Naive thymus-derived CD8-positive, alpha-beta T cell (primary cell): ENCODE data around the gene RWDD1. TPM values are rescaled to one million over a fixed set of nuclear protein-coding genes. Genes with fewer than 3 reads are reported as not detected.
A peak's percentile ranks its signal among the peaks of the same experiment; 100 is the strongest.
"Not testable (repeated sequence)": the region's sequence is repeated elsewhere in the genome, so short reads cannot be mapped to it uniquely, and the experiment has no call there.

Experiments used
- ATAC-seq, 2 donors: fragments of 150-1000 bp; cut with Tn5 transposase in 1 of 2; sonication (Bioruptor Pico), chemical (Tn5 transposase) in 1 of 2; 1 replicate in 1 of 2; 2 replicates in 1 of 2; pipeline ENCODE4 v1.10.0; 2021; ENCODE audit warnings: mild to moderate bottlenecking in 2 of 2, moderate library complexity in 2 of 2
- POLR2A ChIA-PET: fragments of 350-600 bp; sonication (Branson Sonifier 250); formaldehyde crosslinking; loops from one replicate; lab custom pipeline; 2021; ENCODE audit warnings: antibody characterized with exemption; lab: Charles Lee
- DNase-seq, 10 donors: peaks; one replicate each; pipeline versions ENCODE4 v3.0.0 to v3.0.0-alpha.2; 2020 to 2022
- H3K27ac Mint-ChIP-seq, 10 donors: one replicate each; pipeline ENCODE4 v1.8.0; 2020 to 2022; ENCODE audit warnings: mild to moderate bottlenecking in 10 of 10, mixed read lengths in 10 of 10, moderate library complexity in 4 of 10, inconsistent platforms in 1 of 10
- H3K27me3 Mint-ChIP-seq, 5 donors: one replicate each; pipeline ENCODE4 v1.8.0; 2021 to 2022; ENCODE audit warnings: mixed read lengths in 5 of 5
- H3K36me3 Mint-ChIP-seq, 3 donors: one replicate each; pipeline ENCODE4 v1.8.0; 2020 to 2022; ENCODE audit warnings: mixed read lengths in 3 of 3, mild to moderate bottlenecking in 2 of 3, inconsistent platforms in 1 of 3
- H3K4me1 Mint-ChIP-seq, 4 donors: one replicate each; pipeline ENCODE4 v1.8.0; 2021 to 2022; ENCODE audit warnings: mixed read lengths in 4 of 4
- H3K4me3 Mint-ChIP-seq, 10 donors: one replicate each; pipeline ENCODE4 v1.8.0; 2020 to 2022; ENCODE audit warnings: mild to moderate bottlenecking in 10 of 10, mixed read lengths in 10 of 10, moderate library complexity in 6 of 10, inconsistent platforms in 1 of 10
- H3K9me3 Mint-ChIP-seq, 9 donors: one replicate each; pipeline ENCODE4 v1.8.0; 2020 to 2022; ENCODE audit warnings: mixed read lengths in 9 of 9, mild to moderate bottlenecking in 3 of 9, inconsistent platforms in 1 of 9, moderate library complexity in 1 of 9
- polyA plus RNA-seq, 3 donors: library from polyadenylated mRNA; unstranded; fragments of 300-500 nt; fragmentation: Illumina TruSeq; gene quantifications; one replicate each; pipeline ENCODE4 v1.2.3, GENCODE V29; 2021
- total RNA-seq, 8 experiments: library from RNA in 2 of 8; stranded (reverse) in 2 of 8; gene quantifications; one replicate each; pipeline ENCODE4 v1.2.3 and lab custom pipeline; 2021 to 2026

The RWDD1 gene
- total and polyA plus RNA-seq, 5 experiments from 2014 or later: 38.0 to 89.3 (median 55.7) TPM

- H3K27ac Mint-ChIP-seq: no peak overlapping the region
- DNase-seq: no peak
- no peaks in the 10 kb centered on the region for H3K9me3 Mint-ChIP-seq
- H3K36me3 Mint-ChIP-seq: peaks cover 0 to 82% (median 19%) of the 10 kb centered on the region in 3 donors
- no peaks in the 10 kb centered on the region for H3K27me3 Mint-ChIP-seq
- POLR2A ChIA-PET: interaction anchor here (0.8 to 1.4 kb wide), 2 partner anchors 9 to 302 kb away, joined by 3 to 4 read pairs; partner anchors contain the start of gene RWDD1
- no peak overlapping the region for H3K4me3 Mint-ChIP-seq
- ATAC-seq: no peak
- peaks cover 11 to 38% (median 29%) of the 10 kb centered on the region in 4 donors for H3K4me1 Mint-ChIP-seq
Measured at GRCh38 chr6:116580198-116580597, 8.9 kb downstream of the RWDD1 start.

DNA sequence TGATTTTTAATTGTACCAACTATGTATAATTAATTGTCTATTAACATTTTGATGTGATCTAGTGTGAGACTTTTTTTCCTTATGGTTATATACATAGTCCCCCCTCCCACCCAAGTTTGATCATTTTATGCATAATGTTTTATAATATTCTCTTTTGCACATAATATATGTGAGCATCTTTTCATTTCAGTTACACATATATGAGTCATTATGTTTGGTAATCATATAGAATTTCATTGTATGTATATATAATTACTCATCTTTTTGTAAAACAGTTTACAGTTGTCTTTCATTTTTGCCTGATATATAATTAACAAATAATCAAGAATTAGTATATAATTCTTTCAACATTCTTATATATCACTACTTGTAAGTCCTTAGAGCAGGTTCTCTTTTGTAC is 15.0 kb downstream of the RWDD1 start:
- no peak overlapping the region for H3K27ac Mint-ChIP-seq

GRCh38 chr6:116586738-116587137 is 15.4 kb downstream of the RWDD1 start:
- no peak for DNase-seq
- Mint-ChIP-seq H3K9me3 (no peaks in the 10 kb centered on the region), H3K4me1 (peaks cover 0 to 5% (median 4%) of the 10 kb centered on the region in 4 donors), H3K4me3 (no peak overlapping the region), H3K36me3 (peaks cover 13 to 86% (median 30%) of the 10 kb centered on the region in 3 donors), H3K27me3 (no peaks in the 10 kb centered on the region), H3K27ac (no peak overlapping the region)
- no peak for ATAC-seq
- POLR2A ChIA-PET: no interaction called here

More for the DNA sequence above, 15.0 kb downstream of the RWDD1 start:
- ATAC-seq: no peak
- Mint-ChIP-seq H3K27me3 (no peaks in the 10 kb centered on the region), H3K36me3 (peaks cover 9 to 86% (median 29%) of the 10 kb centered on the region in 3 donors), H3K9me3 (no peaks in the 10 kb centered on the region), H3K4me1 (peaks cover 0 to 7% (median 4%) of the 10 kb centered on the region in 4 donors), H3K4me3 (no peak overlapping the region)
- no peak for DNase-seq
- POLR2A ChIA-PET: no interaction called here

GRCh38 chr6:116595247-116595646 is 23.9 kb downstream of the RWDD1 start:
- Mint-ChIP-seq H3K27ac (no peak overlapping the region), H3K9me3 (no peaks in the 10 kb centered on the region), H3K4me3 (no peak overlapping the region), H3K4me1 (peaks cover 0 to 3% (median 0%) of the 10 kb centered on the region in 4 donors), H3K36me3 (peaks cover 23 to 76% (median 62%) of the 10 kb centered on the region in 3 donors), H3K27me3 (no peaks in the 10 kb centered on the region)
- no peak for DNase-seq
- POLR2A ChIA-PET: no interaction called here
- no peak for ATAC-seq

DNA sequence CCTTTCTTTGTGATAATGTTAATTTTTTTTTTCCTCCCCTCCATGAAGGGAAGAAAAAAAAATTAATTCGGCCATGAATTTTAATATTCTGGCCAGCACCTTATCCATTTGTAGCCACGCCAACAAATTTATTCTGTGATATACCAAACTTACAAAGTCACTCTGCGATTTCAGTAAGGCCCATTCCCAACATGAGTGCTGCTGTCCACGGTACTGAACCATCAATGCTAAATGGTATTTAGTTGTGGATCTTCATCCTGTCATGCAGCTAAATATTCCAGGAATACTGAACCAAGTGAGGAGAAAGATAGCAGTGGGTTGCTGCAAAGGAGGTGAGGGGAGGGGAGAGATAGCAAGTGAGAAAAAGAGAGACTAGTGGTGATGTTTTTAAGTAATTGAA is 25.5 kb downstream of the RWDD1 start:
- Mint-ChIP-seq H3K27ac (no peak overlapping the region), H3K36me3 (peaks cover 22 to 75% (median 64%) of the 10 kb centered on the region in 3 donors), H3K27me3 (no peaks in the 10 kb centered on the region), H3K4me3 (no peak overlapping the region), H3K9me3 (peaks cover 0 to 2% (median 0%) of the 10 kb centered on the region in 9 donors), H3K4me1 (peaks cover 0 to 3% (median 0%) of the 10 kb centered on the region in 4 donors)
- DNase-seq (no peak), ATAC-seq (no peak)
- POLR2A ChIA-PET: no interaction called here

GRCh38 chr6:116603916-116604315 is 32.6 kb downstream of the RWDD1 start:
- H3K4me1 Mint-ChIP-seq, H3K27me3 Mint-ChIP-seq, ATAC-seq, H3K4me3 Mint-ChIP-seq, DNase-seq, POLR2A ChIA-PET, H3K27ac Mint-ChIP-seq: not testable (repeated sequence)
- peaks cover 34 to 53% (median 44%) of the 10 kb centered on the region in 3 donors for H3K36me3 Mint-ChIP-seq
- H3K9me3 Mint-ChIP-seq: peaks cover 0 to 35% (median 13%) of the 10 kb centered on the region in 9 donors

DNA sequence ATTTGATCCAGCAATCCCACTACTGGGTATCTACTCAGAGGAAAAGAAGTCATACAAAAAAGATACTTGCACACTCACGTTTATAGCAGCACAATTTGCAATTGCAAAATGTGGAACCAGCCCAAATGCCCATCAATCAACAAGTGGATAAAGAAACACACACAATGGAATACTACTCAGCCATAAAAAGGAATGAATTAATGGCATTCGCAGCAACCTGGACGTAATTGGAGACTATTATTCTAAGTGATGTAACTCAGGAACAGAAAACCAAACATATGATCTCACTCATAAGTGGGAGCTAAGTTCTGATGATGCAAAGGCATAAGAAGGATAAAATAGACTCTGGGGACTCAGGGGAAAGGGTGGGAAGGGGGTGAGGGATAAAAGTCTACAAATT is 33.6 kb downstream of the RWDD1 start:
- H3K9me3 Mint-ChIP-seq: peaks cover 0 to 35% (median 13%) of the 10 kb centered on the region in 9 donors
- H3K4me3 Mint-ChIP-seq, ATAC-seq, DNase-seq, POLR2A ChIA-PET, H3K4me1 Mint-ChIP-seq, H3K27ac Mint-ChIP-seq, H3K27me3 Mint-ChIP-seq: not testable (repeated sequence)
- H3K36me3 Mint-ChIP-seq: peaks cover 34 to 49% (median 40%) of the 10 kb centered on the region in 3 donors

DNA sequence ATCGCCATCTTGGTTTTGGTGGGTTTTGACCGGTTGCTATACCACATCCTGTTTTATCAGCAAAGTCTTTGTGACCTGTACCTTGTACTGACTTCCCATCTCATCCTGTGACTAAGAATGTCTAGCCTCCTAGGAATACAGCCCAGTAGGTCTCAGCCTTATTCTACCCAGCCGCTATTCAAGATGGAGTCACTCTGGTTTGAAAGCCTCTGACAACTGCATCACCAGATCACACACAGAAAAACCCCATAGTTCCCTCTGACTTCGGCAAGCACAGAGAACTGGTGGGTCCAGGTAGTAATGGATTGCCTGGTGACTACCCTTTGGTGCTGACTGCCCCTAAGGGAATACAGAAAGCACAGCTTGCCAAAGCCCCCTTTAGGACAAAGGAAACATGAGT is 34.6 kb downstream of the RWDD1 start:
- ATAC-seq: no peak
- Mint-ChIP-seq H3K4me1 (no peaks in the 10 kb centered on the region), H3K36me3 (peaks cover 29 to 42% (median 33%) of the 10 kb centered on the region in 3 donors), H3K27me3 (peaks cover 4 to 9% (median 7%) of the 10 kb centered on the region in 5 donors), H3K27ac (no peak overlapping the region), H3K9me3 (peaks cover 0 to 35% (median 12%) of the 10 kb centered on the region in 9 donors), H3K4me3 (no peak overlapping the region)
- POLR2A ChIA-PET: no interaction called here
- no peak for DNase-seq

- Mint-ChIP-seq H3K36me3 (peaks cover 2 to 5% (median 2%) of the 10 kb centered on the region in 3 donors), H3K27me3 (peaks cover 5 to 25% (median 16%) of the 10 kb centered on the region in 5 donors), H3K9me3 (peaks cover 0 to under 1% (median 0%) of the 10 kb centered on the region in 9 donors), H3K27ac (no peak overlapping the region), H3K4me3 (no peak overlapping the region), H3K4me1 (peaks cover 2 to 5% (median 4%) of the 10 kb centered on the region in 4 donors)
- POLR2A ChIA-PET: no interaction called here
- no peak for ATAC-seq
- no peak for DNase-seq
Measured at GRCh38 chr6:116611056-116611455, 39.8 kb downstream of the RWDD1 start.

DNA sequence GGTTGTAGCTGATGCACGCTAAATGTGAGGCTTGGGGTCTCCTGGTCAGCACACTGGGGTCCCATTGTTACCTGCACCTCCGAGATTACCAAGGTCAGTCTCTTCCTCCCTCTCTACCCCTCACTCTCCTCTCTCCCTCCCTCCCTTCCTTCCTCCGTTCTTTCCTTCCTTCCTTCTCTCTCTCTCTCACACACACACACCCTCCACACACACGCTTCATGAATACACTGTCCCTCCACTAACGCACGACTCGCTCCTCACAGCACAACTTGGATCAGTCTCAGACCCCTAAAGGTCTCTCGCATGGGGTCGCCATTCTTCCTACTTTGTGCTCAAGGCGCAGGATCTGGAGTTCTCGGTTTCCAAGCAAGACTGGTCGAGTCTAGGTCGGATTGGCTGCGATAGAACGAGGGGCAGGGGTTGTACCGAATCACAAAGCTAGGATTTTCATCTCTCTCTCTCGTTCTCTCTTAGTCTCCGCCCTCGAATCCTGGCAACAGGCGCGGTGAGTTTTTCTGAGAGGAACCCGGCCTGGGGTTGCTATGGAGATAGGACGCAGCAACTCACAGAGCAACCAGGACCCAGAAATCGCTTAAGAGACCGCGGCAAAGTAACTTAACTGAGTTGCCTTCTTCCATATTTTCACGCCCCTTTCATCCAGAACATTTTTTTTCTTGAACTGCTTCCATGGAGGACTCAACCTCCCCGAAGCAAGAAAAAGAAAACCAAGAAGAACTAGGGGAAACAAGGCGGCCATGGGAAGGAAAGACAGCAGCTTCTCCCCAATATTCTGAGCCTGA is 44.8 kb downstream of the RWDD1 start, which contains the start of gene RSPH4A:
Gene RSPH4A, plus strand, starts transcription at position 543 of the 800 bp plus-strand sequence. Its CDS starts 145 bp downstream, at position 688.
- DNase-seq (peak; percentile 23 to 78 (median 57)), ATAC-seq (peak; percentile 90 to 92)
- H3K4me1 Mint-ChIP-seq: peaks cover 9 to 19% (median 16%) of the 10 kb centered on the region in 4 donors
- H3K36me3 Mint-ChIP-seq: no peaks in the 10 kb centered on the region
- H3K4me3 Mint-ChIP-seq: peak within 1 kb of the TSS; percentile 75 to 92 (median 88)
- peaks cover 0 to 15% (median 6%) of the 10 kb centered on the region in 5 donors for H3K27me3 Mint-ChIP-seq
- peak within 1 kb of the TSS in 9 of 10 donors; percentile 4 to 88 (median 70) for H3K27ac Mint-ChIP-seq
- POLR2A ChIA-PET: interaction anchor here (0.8 to 1.0 kb wide), 2 partner anchors 45 to 65 kb away, joined by 3 read pairs; partner anchors contain the start of genes KPNA5 and RWDD1
- no peaks in the 10 kb centered on the region for H3K9me3 Mint-ChIP-seq

DNA sequence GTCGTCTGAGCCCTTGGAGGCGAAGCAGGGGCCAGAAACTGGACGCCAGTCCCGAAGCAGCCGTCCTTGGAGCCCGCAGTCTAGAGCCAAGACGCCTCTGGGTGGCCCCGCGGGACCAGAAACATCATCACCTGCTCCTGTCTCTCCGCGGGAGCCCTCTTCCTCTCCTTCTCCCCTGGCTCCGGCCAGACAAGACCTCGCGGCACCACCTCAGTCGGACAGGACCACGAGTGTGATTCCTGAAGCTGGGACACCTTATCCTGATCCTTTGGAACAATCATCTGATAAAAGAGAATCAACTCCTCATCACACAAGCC is 45.4 kb downstream of the RWDD1 start:
- H3K4me1 Mint-ChIP-seq: peaks cover 9 to 19% (median 16%) of the 10 kb centered on the region in 4 donors
- no peaks in the 10 kb centered on the region for H3K36me3 Mint-ChIP-seq
- POLR2A ChIA-PET: interaction anchor here (0.8 to 1.0 kb wide), 2 partner anchors 45 to 64 kb away, joined by 3 read pairs; partner anchors contain the start of genes KPNA5 and RWDD1
- H3K27me3 Mint-ChIP-seq: peaks cover 0 to 10% (median 5%) of the 10 kb centered on the region in 5 donors
- ATAC-seq (peak; percentile 43 to 62), DNase-seq (peak in 3 of 10 donors; percentile 11 to 19 (median 12))
- H3K9me3 Mint-ChIP-seq: no peaks in the 10 kb centered on the region
- peak overlapping the region; percentile 75 to 92 (median 88) for H3K4me3 Mint-ChIP-seq
- H3K27ac Mint-ChIP-seq: peak overlapping the region in 6 of 10 donors; percentile 4 to 88 (median 72)

DNA sequence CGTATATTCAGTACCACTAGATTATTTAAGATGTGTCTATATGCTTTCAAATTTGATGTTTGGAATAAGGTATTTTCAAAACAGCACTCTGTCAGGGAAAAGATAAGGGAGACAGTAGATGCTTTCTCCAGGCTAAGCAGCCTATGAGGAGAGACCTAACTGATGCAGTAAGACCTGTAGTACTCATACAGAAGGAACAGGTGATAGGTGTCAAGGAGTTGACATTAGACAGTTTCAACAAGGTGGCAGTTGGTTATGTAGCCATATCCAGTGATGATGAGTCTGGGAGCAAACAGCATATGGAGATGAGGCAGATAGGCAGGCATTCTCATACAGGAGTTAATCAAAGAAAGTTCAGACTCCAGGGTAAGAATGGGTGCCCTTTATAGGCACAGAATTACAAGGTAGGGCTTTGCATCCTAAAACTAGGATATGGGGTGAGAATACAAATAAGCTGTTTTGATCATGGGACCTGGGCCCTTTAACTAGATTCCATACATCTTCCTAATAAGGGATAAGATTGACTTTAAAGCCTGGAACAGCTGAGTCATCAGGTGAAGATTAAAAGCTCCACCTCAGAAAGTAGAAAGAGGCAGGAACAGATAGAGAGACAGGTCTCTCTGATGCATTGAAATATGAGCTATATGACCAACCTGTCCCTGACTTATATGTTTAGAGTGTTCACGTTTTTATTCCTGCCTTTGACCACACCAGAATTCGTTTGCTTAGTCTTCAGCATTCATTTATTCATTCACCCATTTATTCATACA is 52.9 kb downstream of the RWDD1 start:
- DNase-seq (no peak), ATAC-seq (no peak)
- Mint-ChIP-seq H3K4me3 (no peak overlapping the region), H3K27me3 (no peaks in the 10 kb centered on the region), H3K4me1 (peaks cover 0 to 2% (median under 1%) of the 10 kb centered on the region in 4 donors), H3K9me3 (peaks cover 0 to 1% (median 0%) of the 10 kb centered on the region in 9 donors), H3K36me3 (peaks cover 0 to 5% (median 2%) of the 10 kb centered on the region in 3 donors), H3K27ac (no peak overlapping the region)
- POLR2A ChIA-PET: no interaction called here
